KMS-11 (cell line): Measurements from ENCODE around the gene HORMAD2.
"Not testable (repeated sequence)": the region's sequence is repeated elsewhere in the genome, so short reads cannot be mapped to it uniquely, and the experiment has no call there.

Source experiments
- H2AFZ ChIP-seq: fragments of 200-600 bp; sonication (generic); 2 replicates; pipeline ENCODE4 v1.6.1; 2016; ENCODE audit warnings: antibody characterized with exemption, mixed run types, low read depth
- H3K27ac ChIP-seq: fragments of 200-600 bp; sonication (generic); 2 replicates; pipeline ENCODE4 v1.6.1; 2016; ENCODE audit warnings: mild to moderate bottlenecking, mixed run types
- H3K27me3 ChIP-seq: fragments of 200-600 bp; sonication (generic); 2 replicates; pipeline ENCODE4 v1.6.1; 2017; ENCODE audit warnings: mild to moderate bottlenecking, low read depth, mixed run types, moderate library complexity; ENCODE audit not compliant: insufficient read depth
- H3K36me3 ChIP-seq: fragments of 200-600 bp; sonication (generic); 2 replicates; pipeline ENCODE4 v1.6.1; 2017; ENCODE audit warnings: mild to moderate bottlenecking, mixed run types; ENCODE audit not compliant: insufficient read depth
- H3K4me1 ChIP-seq: fragments of 200-600 bp; sonication (generic); 2 replicates; pipeline ENCODE4 v1.6.1; 2016; ENCODE audit warnings: mild to moderate bottlenecking, low read depth, mixed run types; ENCODE audit not compliant: poor library complexity, severe bottlenecking
- H3K4me2 ChIP-seq: fragments of 200-600 bp; sonication (generic); 2 replicates; pipeline ENCODE4 v1.7.0; 2016; ENCODE audit warnings: mild to moderate bottlenecking, mixed run types
- H3K4me3 ChIP-seq: fragments of 200-600 bp; sonication (generic); IDR thresholded peaks from 2 replicates; pipeline ENCODE4 v1.6.1; 2017; ENCODE audit warnings: low read depth, low read length, mixed read lengths; ENCODE audit not compliant: insufficient read depth
- H3K79me2 ChIP-seq: fragments of 200-600 bp; sonication (generic); 2 replicates; pipeline ENCODE4 v1.6.1; 2016; ENCODE audit warnings: low read depth, mixed run types; ENCODE audit not compliant: insufficient read depth
- H3K9ac ChIP-seq: fragments of 200-600 bp; sonication (generic); 2 replicates; pipeline ENCODE4 v1.6.1; 2016; ENCODE audit warnings: mild to moderate bottlenecking, mixed run types
- H4K20me1 ChIP-seq: fragments of 200-600 bp; sonication (generic); 2 replicates; pipeline ENCODE4 v1.6.1; 2016; ENCODE audit warnings: mild to moderate bottlenecking, mixed run types; ENCODE audit not compliant: insufficient read depth
- CTCF ChIP-seq: fragments of 200-600 bp; sonication (generic); conservative IDR thresholded peaks from 2 replicates; pipeline ENCODE4 v1.6.1; 2017; ENCODE audit warnings: low read depth, mild to moderate bottlenecking, antibody characterized with exemption, low read length, moderate library complexity, mixed read lengths

HORMAD2 gene

GRCh38 chr22:30197389-30197788, 117.1 kb downstream of the HORMAD2 start:
- TF ChIP-seq CTCF, result no peak
- H3K79me2 ChIP-seq, result no peaks in the 10 kb centered on the region
- H3K9ac ChIP-seq, result no peak overlapping the region
- no peak overlapping the region for H2AFZ ChIP-seq
- no peaks in the 10 kb centered on the region for H3K27me3 ChIP-seq
- H3K36me3 ChIP-seq, result no peaks in the 10 kb centered on the region
- no peaks in the 10 kb centered on the region for H4K20me1 ChIP-seq
- peaks cover 16% of the 10 kb centered on the region for H3K4me1 ChIP-seq
- H3K4me3 ChIP-seq, result no peak overlapping the region
- H3K4me2 ChIP-seq, result no peak overlapping the region
- H3K27ac ChIP-seq, result no peak overlapping the region

GRCh38 chr22:30198152-30198825, 118.0 kb downstream of the HORMAD2 start:
- no peak overlapping the region for H2AFZ ChIP-seq
- H3K27me3 ChIP-seq, result no peaks in the 10 kb centered on the region
- H4K20me1 ChIP-seq, result no peaks in the 10 kb centered on the region
- H3K36me3 ChIP-seq, result no peaks in the 10 kb centered on the region
- H3K27ac ChIP-seq, result no peak overlapping the region
- no peak overlapping the region for H3K4me2 ChIP-seq
- peaks cover 16% of the 10 kb centered on the region for H3K4me1 ChIP-seq
- TF ChIP-seq CTCF, result no peak
- no peak overlapping the region for H3K9ac ChIP-seq
- no peak overlapping the region for H3K4me3 ChIP-seq
- no peaks in the 10 kb centered on the region for H3K79me2 ChIP-seq

- H3K4me1 ChIP-seq, result peaks cover 16% of the 10 kb centered on the region
- no peak for TF ChIP-seq CTCF
- peak overlapping the region; percentile 31; the same call in 1 of the 2 replicates for H3K4me2 ChIP-seq
- no peak overlapping the region for H3K27ac ChIP-seq
- no peaks in the 10 kb centered on the region for H3K27me3 ChIP-seq
- H3K4me3 ChIP-seq, result no peak overlapping the region
- no peaks in the 10 kb centered on the region for H4K20me1 ChIP-seq
- no peak overlapping the region for H3K9ac ChIP-seq
- H3K36me3 ChIP-seq, result no peaks in the 10 kb centered on the region
- no peak overlapping the region for H2AFZ ChIP-seq
- no peaks in the 10 kb centered on the region for H3K79me2 ChIP-seq
Measured at GRCh38 chr22:30198921-30199320, 118.7 kb downstream of the HORMAD2 start.

GRCh38 chr22:30200905-30201304, 120.6 kb downstream of the HORMAD2 start:
- not testable (repeated sequence) for H3K9ac ChIP-seq, H3K4me2 ChIP-seq, H2AFZ ChIP-seq, H3K36me3 ChIP-seq, H4K20me1 ChIP-seq, H3K27ac ChIP-seq, H3K4me3 ChIP-seq, H3K27me3 ChIP-seq, H3K79me2 ChIP-seq
- peaks cover 16% of the 10 kb centered on the region for H3K4me1 ChIP-seq

GRCh38 chr22:30201945-30202344, 121.7 kb downstream of the HORMAD2 start:
- H3K36me3 ChIP-seq, result no peaks in the 10 kb centered on the region
- H3K27me3 ChIP-seq, result no peaks in the 10 kb centered on the region; the same call in 1 of the 2 replicates
- no peak overlapping the region for H2AFZ ChIP-seq
- no peaks in the 10 kb centered on the region for H3K79me2 ChIP-seq
- H4K20me1 ChIP-seq, result no peaks in the 10 kb centered on the region
- no peak overlapping the region for H3K27ac ChIP-seq
- no peak overlapping the region for H3K9ac ChIP-seq
- no peak overlapping the region for H3K4me2 ChIP-seq
- no peak for TF ChIP-seq CTCF
- H3K4me1 ChIP-seq, result peaks cover 16% of the 10 kb centered on the region
- no peak overlapping the region for H3K4me3 ChIP-seq
